Stomach (tissue), 4 donors: Measurements from ENCODE around the gene NCKAP5.

ENCODE experiments used
- EP300 ChIP-seq: sonication (generic); formaldehyde crosslinking; IDR thresholded peaks from one replicate; pipeline ENCODE4 v1.6.1; 2017; ENCODE audit warnings: antibody characterized with exemption
- POLR2A ChIP-seq, 4 donors: fragments of 450-650 bp; IDR thresholded peaks; one replicate each; pipeline ENCODE4 v1.6.1; 2016; ENCODE audit warnings: antibody characterized with exemption in 4 of 4, control low read depth in 2 of 4, mild to moderate bottlenecking in 1 of 4, moderate library complexity in 1 of 4
- POLR2AphosphoS5 ChIP-seq, 3 donors: sonication (generic); formaldehyde crosslinking; IDR thresholded peaks; one replicate each; pipeline ENCODE4 v1.6.1; 2016; ENCODE audit warnings: antibody characterized with exemption in 3 of 3
- TF ChIP-seq, protein P1 (sequence below), 7 experiments: fragments of 450-650 bp in 4 of 7; fragments of 200-600 bp in 3 of 7; sonication (generic) in 3 of 7; IDR thresholded peaks; one replicate each; pipeline ENCODE4 v1.5.1; 2016 to 2019; ENCODE audit warnings: antibody characterized with exemption in 7 of 7, control low read depth in 2 of 7, mild to moderate bottlenecking in 1 of 7

DNA sequence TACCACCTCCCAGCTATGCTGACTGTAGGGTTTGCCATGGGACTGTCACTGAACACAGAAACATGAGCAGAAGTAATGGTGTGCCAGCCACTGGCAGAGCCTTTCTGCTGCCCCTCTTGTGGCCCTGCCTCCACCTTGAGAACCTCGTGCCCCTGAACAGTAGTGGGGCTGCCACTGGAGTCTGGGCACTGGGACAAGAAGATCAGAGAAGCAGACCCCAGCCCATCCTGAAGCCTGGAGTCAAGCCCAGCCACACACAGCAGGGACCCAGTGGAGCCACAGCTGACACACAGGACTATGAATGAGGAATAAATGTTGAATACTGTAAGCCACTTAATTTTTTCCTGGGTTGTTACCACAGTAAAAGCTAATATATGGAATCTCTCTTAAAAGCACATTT lies 159.6 kb downstream of the NCKAP5 start:
- TF ChIP-seq, protein P1, sequence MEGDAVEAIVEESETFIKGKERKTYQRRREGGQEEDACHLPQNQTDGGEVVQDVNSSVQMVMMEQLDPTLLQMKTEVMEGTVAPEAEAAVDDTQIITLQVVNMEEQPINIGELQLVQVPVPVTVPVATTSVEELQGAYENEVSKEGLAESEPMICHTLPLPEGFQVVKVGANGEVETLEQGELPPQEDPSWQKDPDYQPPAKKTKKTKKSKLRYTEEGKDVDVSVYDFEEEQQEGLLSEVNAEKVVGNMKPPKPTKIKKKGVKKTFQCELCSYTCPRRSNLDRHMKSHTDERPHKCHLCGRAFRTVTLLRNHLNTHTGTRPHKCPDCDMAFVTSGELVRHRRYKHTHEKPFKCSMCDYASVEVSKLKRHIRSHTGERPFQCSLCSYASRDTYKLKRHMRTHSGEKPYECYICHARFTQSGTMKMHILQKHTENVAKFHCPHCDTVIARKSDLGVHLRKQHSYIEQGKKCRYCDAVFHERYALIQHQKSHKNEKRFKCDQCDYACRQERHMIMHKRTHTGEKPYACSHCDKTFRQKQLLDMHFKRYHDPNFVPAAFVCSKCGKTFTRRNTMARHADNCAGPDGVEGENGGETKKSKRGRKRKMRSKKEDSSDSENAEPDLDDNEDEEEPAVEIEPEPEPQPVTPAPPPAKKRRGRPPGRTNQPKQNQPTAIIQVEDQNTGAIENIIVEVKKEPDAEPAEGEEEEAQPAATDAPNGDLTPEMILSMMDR (IDR thresholded peaks at IDR 0.05) = no peak
- TF ChIP-seq POLR2A (IDR thresholded peaks at IDR 0.05) (no peak), POLR2AphosphoS5 (IDR thresholded peaks at IDR 0.05) (no peak), EP300 (no peak)
